ENCODE results near the gene TSPAN31.

DNA sequence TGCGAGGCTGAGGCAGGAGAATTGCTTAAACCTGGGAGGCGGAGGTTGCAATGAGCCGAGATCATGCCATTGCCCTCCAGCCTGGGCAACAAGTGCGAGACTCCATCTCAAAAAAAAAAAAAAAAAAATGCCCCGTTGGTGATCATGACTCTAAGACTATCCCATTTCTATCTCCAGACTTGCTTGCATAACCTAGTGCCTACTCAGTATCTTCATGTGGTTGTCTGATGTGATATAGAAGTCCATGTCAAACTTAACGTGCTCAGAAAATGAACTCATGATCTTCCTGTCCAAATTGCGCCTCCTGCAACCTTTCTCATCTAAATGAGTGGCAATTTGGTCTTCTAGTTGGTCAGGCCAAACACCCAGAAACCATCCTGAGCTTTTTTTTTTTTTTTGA is 33.1 kb downstream of the TSPAN31 start:
- TF ChIP-seq POLR2AphosphoS5 (IDR thresholded peaks at IDR 0.05) (no peak), POLR2A (IDR thresholded peaks at IDR 0.05) (no peak)
- TF ChIP-seq, protein P1, sequence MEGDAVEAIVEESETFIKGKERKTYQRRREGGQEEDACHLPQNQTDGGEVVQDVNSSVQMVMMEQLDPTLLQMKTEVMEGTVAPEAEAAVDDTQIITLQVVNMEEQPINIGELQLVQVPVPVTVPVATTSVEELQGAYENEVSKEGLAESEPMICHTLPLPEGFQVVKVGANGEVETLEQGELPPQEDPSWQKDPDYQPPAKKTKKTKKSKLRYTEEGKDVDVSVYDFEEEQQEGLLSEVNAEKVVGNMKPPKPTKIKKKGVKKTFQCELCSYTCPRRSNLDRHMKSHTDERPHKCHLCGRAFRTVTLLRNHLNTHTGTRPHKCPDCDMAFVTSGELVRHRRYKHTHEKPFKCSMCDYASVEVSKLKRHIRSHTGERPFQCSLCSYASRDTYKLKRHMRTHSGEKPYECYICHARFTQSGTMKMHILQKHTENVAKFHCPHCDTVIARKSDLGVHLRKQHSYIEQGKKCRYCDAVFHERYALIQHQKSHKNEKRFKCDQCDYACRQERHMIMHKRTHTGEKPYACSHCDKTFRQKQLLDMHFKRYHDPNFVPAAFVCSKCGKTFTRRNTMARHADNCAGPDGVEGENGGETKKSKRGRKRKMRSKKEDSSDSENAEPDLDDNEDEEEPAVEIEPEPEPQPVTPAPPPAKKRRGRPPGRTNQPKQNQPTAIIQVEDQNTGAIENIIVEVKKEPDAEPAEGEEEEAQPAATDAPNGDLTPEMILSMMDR (IDR thresholded peaks at IDR 0.05) = no peak
